Measurements from ENCODE around the gene RNF207. TPM values are rescaled to one million over a fixed set of nuclear protein-coding genes. Genes with fewer than 3 reads are reported as not detected.

RNF207 gene
- total RNA-seq, 2 donors from 2014 or later: 45.7 to 47.4 TPM

GRCh38 chr1:6269296-6269695 is 63.4 kb downstream of the RNF207 start:
- Histone ChIP-seq H3K4me1 (replicated peaks) (no peaks in the 10 kb centered on the region), H3K4me3 (no peak overlapping the region), H3K27me3 (replicated peaks; ENCODE audit: insufficient read depth) (no peaks in the 10 kb centered on the region), H3K36me3 (no peaks in the 10 kb centered on the region), H3K27ac (no peak overlapping the region), H3K9me3 (no peaks in the 10 kb centered on the region)
- intact Hi-C loops (cut with DNase I): no loop called here
- WGBS: 92% methylated on average over 14 of the region's 14 CpGs
- no peak for TF ChIP-seq CTCF (IDR thresholded peaks at IDR 0.05)
- no peak for TF ChIP-seq POLR2AphosphoS5 (IDR thresholded peaks at IDR 0.05)
- no peak for TF ChIP-seq POLR2A (IDR thresholded peaks at IDR 0.05)
- DNase-seq (ENCODE audit: low spot score): no peak

- DNase-seq (ENCODE audit: low spot score): no peak
- Histone ChIP-seq H3K36me3 (no peaks in the 10 kb centered on the region), H3K4me1 (replicated peaks) (no peaks in the 10 kb centered on the region), H3K27ac (no peak overlapping the region), H3K27me3 (replicated peaks; ENCODE audit: insufficient read depth) (no peaks in the 10 kb centered on the region), H3K4me3 (no peak overlapping the region), H3K9me3 (no peaks in the 10 kb centered on the region)
- no peak for TF ChIP-seq POLR2AphosphoS5 (IDR thresholded peaks at IDR 0.05)
- TF ChIP-seq POLR2A (IDR thresholded peaks at IDR 0.05): no peak
- intact Hi-C loops (cut with DNase I): no loop called here
- 74% methylated on average over 22 of the region's 22 CpGs for WGBS
Measured at GRCh38 chr1:6269720-6270400, 63.9 kb downstream of the RNF207 start.

- Histone ChIP-seq H3K27me3 (replicated peaks; ENCODE audit: insufficient read depth) (no peaks in the 10 kb centered on the region), H3K36me3 (no peaks in the 10 kb centered on the region), H3K27ac (no peak overlapping the region), H3K4me3 (no peak overlapping the region), H3K9me3 (no peaks in the 10 kb centered on the region), H3K4me1 (replicated peaks) (no peaks in the 10 kb centered on the region)
- intact Hi-C loops (cut with DNase I): no loop called here
- TF ChIP-seq CTCF (IDR thresholded peaks at IDR 0.05) (no peak), POLR2AphosphoS5 (IDR thresholded peaks at IDR 0.05) (no peak), POLR2A (IDR thresholded peaks at IDR 0.05) (no peak)
- 69% methylated on average over 7 of the region's 8 CpGs for WGBS
- DNase-seq (ENCODE audit: low spot score): no peak
Measured at GRCh38 chr1:6270401-6270800, 64.5 kb downstream of the RNF207 start.

Other genes starting within 250 kb of the RNF207 start
- gene NPHP4, start 213.7 kb upstream of the RNF207 start, total RNA-seq: 10 to 100 TPM; 11.4 to 32.2 TPM
- 1 to 10 TPM; 2.0 to 5.5 TPM for gene KCNAB2, start 160.2 kb upstream of the RNF207 start, total RNA-seq
- gene CHD5, start 25.8 kb upstream of the RNF207 start, total RNA-seq: 10 to 100 TPM in 1 of 2 donors, 1 to 10 TPM in 1; 4.9 to 17.0 TPM
- 100 to 1,000 TPM; 121 to 213 TPM for gene RPL22, start 6.5 kb upstream of the RNF207 start, total RNA-seq
- gene ICMT, start 29.8 kb downstream of the RNF207 start, total RNA-seq: 10 to 100 TPM; 54.2 to 58.3 TPM
- gene HES3, start 38.1 kb downstream of the RNF207 start, total RNA-seq: not detected
- 1 to 10 TPM; 3.2 to 7.6 TPM for gene GPR153, start 55.0 kb downstream of the RNF207 start, total RNA-seq
- gene ACOT7, start 187.6 kb downstream of the RNF207 start, total RNA-seq: 10 to 100 TPM; 16.9 to 24.9 TPM
- gene HES2, start 213.8 kb downstream of the RNF207 start, total RNA-seq: 10 to 100 TPM in 1 of 2 donors, 1 to 10 TPM in 1; 2.2 to 13.4 TPM
- 100 to 1,000 TPM in 1 of 2 donors, 10 to 100 TPM in 1; 19.7 to 257 TPM for gene ESPN, start 218.7 kb downstream of the RNF207 start, total RNA-seq